Natural killer cell (primary cell): Measurements from ENCODE around the gene NRXN3. TPM values are rescaled to one million over a fixed set of nuclear protein-coding genes. Genes with fewer than 3 reads are reported as not detected.

Source experiments
- ATAC-seq, 3 donors: fragments of 150-1000 bp in 2 of 3; fragments of 200-7000 bp in 1 of 3; cut with Tn5 transposase; 1 replicate in 1 of 3; 2 replicates in 2 of 3; pipeline ENCODE4 v1.10.0; 2021; ENCODE audit warnings: mild to moderate bottlenecking in 2 of 3, moderate library complexity in 2 of 3
- DNase-seq, 2 donors: peaks; one replicate each; pipeline versions ENCODE4 v3.0.0 to v3.0.0-alpha.2; 2013 to 2021; ENCODE audit warnings: mixed read lengths in 1 of 2
- H3K27ac ChIP-seq: one replicate; pipeline ENCODE4 v1.5.1; 2013; ENCODE audit warnings: mild to moderate bottlenecking, low read length
- H3K27me3 ChIP-seq: one replicate; pipeline ENCODE4 v1.6.1; 2013; ENCODE audit warnings: low read length; ENCODE audit not compliant: control insufficient read depth, insufficient read depth
- H3K36me3 ChIP-seq: one replicate; pipeline ENCODE4 v1.6.1; 2013; ENCODE audit warnings: low read length; ENCODE audit not compliant: control insufficient read depth, insufficient read depth
- H3K4me1 ChIP-seq: one replicate; pipeline ENCODE4 v1.6.1; 2013; ENCODE audit warnings: low read length; ENCODE audit not compliant: control insufficient read depth, insufficient read depth
- H3K4me3 ChIP-seq: one replicate; pipeline ENCODE4 v1.5.1; 2013; ENCODE audit warnings: low read length
- H3K9me3 ChIP-seq: one replicate; pipeline ENCODE4 v1.6.1; 2013; ENCODE audit warnings: low read length; ENCODE audit not compliant: control insufficient read depth, insufficient read depth
- H3K27ac Mint-ChIP-seq, 2 donors: one replicate each; pipeline ENCODE4 v1.8.0; 2022; ENCODE audit warnings: mild to moderate bottlenecking in 2 of 2, mixed read lengths in 2 of 2, moderate library complexity in 1 of 2
- H3K27me3 Mint-ChIP-seq, 2 donors: one replicate each; pipeline ENCODE4 v1.8.0; 2022; ENCODE audit warnings: low read depth in 2 of 2, mixed read lengths in 2 of 2
- H3K36me3 Mint-ChIP-seq: one replicate; pipeline ENCODE4 v1.8.0; 2022; ENCODE audit warnings: mixed read lengths
- H3K4me1 Mint-ChIP-seq, 2 donors: one replicate each; pipeline ENCODE4 v1.8.0; 2022; ENCODE audit warnings: mixed read lengths in 2 of 2
- H3K4me3 Mint-ChIP-seq: one replicate; pipeline ENCODE4 v1.8.0; 2022; ENCODE audit warnings: mild to moderate bottlenecking, moderate library complexity, mixed read lengths
- H3K9me3 Mint-ChIP-seq, 2 donors: one replicate each; pipeline ENCODE4 v1.8.0; 2022; ENCODE audit warnings: mixed read lengths in 2 of 2
- WGBS: methylation state at CpG from one replicate; pipeline ENCODE4 v1.1.7; 2013; ENCODE audit warnings: missing lambda C conversion rate; ENCODE audit not compliant: insufficient coverage; 5-methylcytosine and 5-hydroxymethylcytosine counted together
- intact Hi-C: fragments of 100-400 bp; cut with micrococcal nuclease; formaldehyde crosslinking; loops from one replicate; pipeline ENCODE4 v1.14.2; 2022
- total RNA-seq, 4 donors: library from RNA; stranded (reverse); fragments of 120-200 nt in 1 of 4; gene quantifications; one replicate each; pipeline versions ENCODE4 v1.2.3 to v1.2.4, GENCODE V29; 2013 to 2022
- TF ChIP-seq, protein P1 (sequence below): fragments of 200-600 bp; IDR thresholded peaks from one replicate; pipeline ENCODE4 v1.8.0; 2022; ENCODE audit warnings: antibody characterized with exemption

NRXN3 gene
- total RNA-seq, 3 donors from 2014 or later (not counting 1 experiment from before 2014, with no cell fraction given): not detected

- no peak overlapping the region for H3K27ac Mint-ChIP-seq
- intact Hi-C loops: no loop called here
- H3K36me3 Mint-ChIP-seq: no peaks in the 10 kb centered on the region
- H3K4me3 Mint-ChIP-seq: no peak overlapping the region
- DNase-seq: no peak
- WGBS: 84% methylated on average over 3 of the region's 3 CpGs
- Histone ChIP-seq H3K27ac (no peak overlapping the region), H3K4me1 (no peaks in the 10 kb centered on the region), H3K36me3 (no peaks in the 10 kb centered on the region), H3K27me3 (no peaks in the 10 kb centered on the region), H3K9me3 (no peaks in the 10 kb centered on the region), H3K4me3 (no peak overlapping the region)
- ATAC-seq: no peak
- TF ChIP-seq, protein P1, sequence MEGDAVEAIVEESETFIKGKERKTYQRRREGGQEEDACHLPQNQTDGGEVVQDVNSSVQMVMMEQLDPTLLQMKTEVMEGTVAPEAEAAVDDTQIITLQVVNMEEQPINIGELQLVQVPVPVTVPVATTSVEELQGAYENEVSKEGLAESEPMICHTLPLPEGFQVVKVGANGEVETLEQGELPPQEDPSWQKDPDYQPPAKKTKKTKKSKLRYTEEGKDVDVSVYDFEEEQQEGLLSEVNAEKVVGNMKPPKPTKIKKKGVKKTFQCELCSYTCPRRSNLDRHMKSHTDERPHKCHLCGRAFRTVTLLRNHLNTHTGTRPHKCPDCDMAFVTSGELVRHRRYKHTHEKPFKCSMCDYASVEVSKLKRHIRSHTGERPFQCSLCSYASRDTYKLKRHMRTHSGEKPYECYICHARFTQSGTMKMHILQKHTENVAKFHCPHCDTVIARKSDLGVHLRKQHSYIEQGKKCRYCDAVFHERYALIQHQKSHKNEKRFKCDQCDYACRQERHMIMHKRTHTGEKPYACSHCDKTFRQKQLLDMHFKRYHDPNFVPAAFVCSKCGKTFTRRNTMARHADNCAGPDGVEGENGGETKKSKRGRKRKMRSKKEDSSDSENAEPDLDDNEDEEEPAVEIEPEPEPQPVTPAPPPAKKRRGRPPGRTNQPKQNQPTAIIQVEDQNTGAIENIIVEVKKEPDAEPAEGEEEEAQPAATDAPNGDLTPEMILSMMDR: no peak
- H3K4me1 Mint-ChIP-seq: no peaks in the 10 kb centered on the region
- peaks cover 8% of the 10 kb centered on the region in 2 donors for H3K27me3 Mint-ChIP-seq
- peaks cover 2 to 3% of the 10 kb centered on the region in 2 donors for H3K9me3 Mint-ChIP-seq
Measured at GRCh38 chr14:78228702-78229327, 58.6 kb downstream of the NRXN3 start.

- no peak for ATAC-seq
- intact Hi-C loops: no loop called here
- no peak overlapping the region for H3K27ac Mint-ChIP-seq
- Histone ChIP-seq H3K36me3 (no peaks in the 10 kb centered on the region), H3K27ac (no peak overlapping the region), H3K9me3 (no peaks in the 10 kb centered on the region), H3K4me1 (no peaks in the 10 kb centered on the region), H3K27me3 (no peaks in the 10 kb centered on the region), H3K4me3 (no peak overlapping the region)
- H3K9me3 Mint-ChIP-seq: no peaks in the 10 kb centered on the region
- peaks cover 10 to 22% of the 10 kb centered on the region in 2 donors for H3K27me3 Mint-ChIP-seq
- 92% methylated on average over 3 of the region's 5 CpGs for WGBS
- no peaks in the 10 kb centered on the region for H3K36me3 Mint-ChIP-seq
- TF ChIP-seq, protein P1: no peak
- DNase-seq: no peak
- H3K4me1 Mint-ChIP-seq: no peaks in the 10 kb centered on the region
- no peak overlapping the region for H3K4me3 Mint-ChIP-seq
Measured at GRCh38 chr14:78232231-78233000, 62.2 kb downstream of the NRXN3 start.

DNA sequence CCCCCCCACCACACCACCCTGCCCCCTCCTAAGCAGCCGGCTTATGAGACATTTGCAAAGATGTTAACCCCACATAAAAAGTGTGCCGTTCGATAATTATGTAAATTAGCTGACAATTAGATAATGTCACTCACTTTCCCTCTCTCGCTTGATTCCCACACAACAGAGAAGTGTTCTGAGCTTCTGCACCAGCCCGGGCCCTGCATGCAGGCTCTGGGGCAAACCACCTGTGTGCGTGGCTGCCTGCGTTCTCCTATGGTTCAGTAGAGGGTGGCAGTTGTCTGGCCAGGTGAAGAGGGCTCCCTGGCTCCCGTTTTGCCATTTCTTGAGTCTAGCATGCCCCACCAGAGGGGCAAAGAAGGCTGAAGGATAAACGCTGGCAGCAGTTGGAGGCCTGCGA is 68.0 kb downstream of the NRXN3 start:
- Mint-ChIP-seq H3K4me1 (no peaks in the 10 kb centered on the region), H3K36me3 (no peaks in the 10 kb centered on the region), H3K27ac (no peak overlapping the region), H3K4me3 (no peak overlapping the region), H3K9me3 (no peaks in the 10 kb centered on the region), H3K27me3 (peaks cover 2 to 17% of the 10 kb centered on the region in 2 donors)
- ATAC-seq: no peak
- Histone ChIP-seq H3K36me3 (no peaks in the 10 kb centered on the region), H3K27ac (no peak overlapping the region), H3K27me3 (no peaks in the 10 kb centered on the region), H3K4me3 (no peak overlapping the region), H3K4me1 (no peaks in the 10 kb centered on the region), H3K9me3 (no peaks in the 10 kb centered on the region)
- no peak for DNase-seq
- intact Hi-C loops: no loop called here
- TF ChIP-seq, protein P1: no peak
- WGBS: 87% methylated on average over 9 of the region's 10 CpGs
